ENCODE measurements around the gene PLEKHB2.

DNA sequence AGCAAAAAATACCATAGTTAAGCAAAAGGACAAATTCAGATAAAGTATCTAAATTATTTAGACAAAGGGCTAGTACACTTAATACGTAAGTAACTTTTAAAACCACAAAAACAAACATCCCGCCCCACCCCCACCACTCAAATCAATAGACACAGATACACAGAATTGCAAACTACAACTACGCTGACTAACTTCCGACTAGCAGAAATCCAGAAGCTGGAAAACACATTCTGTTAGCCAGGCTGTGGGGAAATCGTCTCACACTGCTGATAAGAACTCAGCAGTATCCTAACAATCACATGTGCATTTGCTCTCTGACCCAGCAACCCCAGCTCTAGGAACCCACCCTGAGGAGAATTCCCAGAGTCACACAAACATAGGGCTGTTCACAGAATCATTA is 28.4 kb upstream of the PLEKHB2 start:
- no peak for TF ChIP-seq JUND (IDR thresholded peaks at IDR 0.05)
- TF ChIP-seq, protein P1, sequence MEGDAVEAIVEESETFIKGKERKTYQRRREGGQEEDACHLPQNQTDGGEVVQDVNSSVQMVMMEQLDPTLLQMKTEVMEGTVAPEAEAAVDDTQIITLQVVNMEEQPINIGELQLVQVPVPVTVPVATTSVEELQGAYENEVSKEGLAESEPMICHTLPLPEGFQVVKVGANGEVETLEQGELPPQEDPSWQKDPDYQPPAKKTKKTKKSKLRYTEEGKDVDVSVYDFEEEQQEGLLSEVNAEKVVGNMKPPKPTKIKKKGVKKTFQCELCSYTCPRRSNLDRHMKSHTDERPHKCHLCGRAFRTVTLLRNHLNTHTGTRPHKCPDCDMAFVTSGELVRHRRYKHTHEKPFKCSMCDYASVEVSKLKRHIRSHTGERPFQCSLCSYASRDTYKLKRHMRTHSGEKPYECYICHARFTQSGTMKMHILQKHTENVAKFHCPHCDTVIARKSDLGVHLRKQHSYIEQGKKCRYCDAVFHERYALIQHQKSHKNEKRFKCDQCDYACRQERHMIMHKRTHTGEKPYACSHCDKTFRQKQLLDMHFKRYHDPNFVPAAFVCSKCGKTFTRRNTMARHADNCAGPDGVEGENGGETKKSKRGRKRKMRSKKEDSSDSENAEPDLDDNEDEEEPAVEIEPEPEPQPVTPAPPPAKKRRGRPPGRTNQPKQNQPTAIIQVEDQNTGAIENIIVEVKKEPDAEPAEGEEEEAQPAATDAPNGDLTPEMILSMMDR (IDR thresholded peaks at IDR 0.05 in 2 of 3, conservative IDR thresholded peaks at IDR 0.05 in 1 of 3; ENCODE audit: borderline replicate concordance in 1 of 3, insufficient read depth in 1 of 3, low read depth in 2 of 3, low read length in 2 of 3) = no peak
- TF ChIP-seq, protein P2, sequence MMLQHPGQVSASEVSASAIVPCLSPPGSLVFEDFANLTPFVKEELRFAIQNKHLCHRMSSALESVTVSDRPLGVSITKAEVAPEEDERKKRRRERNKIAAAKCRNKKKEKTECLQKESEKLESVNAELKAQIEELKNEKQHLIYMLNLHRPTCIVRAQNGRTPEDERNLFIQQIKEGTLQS (IDR thresholded peaks at IDR 0.05) = no peak
- no peak for TF ChIP-seq EZH2 (IDR thresholded peaks at IDR 0.05)
- TF ChIP-seq YY1 (IDR thresholded peaks at IDR 0.05; ENCODE audit: extremely low read depth, insufficient replicate concordance, low read depth, low read length) = no peak
- TF ChIP-seq POLR2A (IDR thresholded peaks at IDR 0.05; ENCODE audit: borderline replicate concordance, extremely low read depth, insufficient read depth, insufficient read length) = no peak
- TF ChIP-seq POLR2AphosphoS5 (IDR thresholded peaks at IDR 0.05; ENCODE audit: low read depth, low read length) = no peak
- TF ChIP-seq EZH2phosphoT487 (IDR thresholded peaks at IDR 0.05; ENCODE audit: borderline replicate concordance) = no peak
- TF ChIP-seq, protein P3, sequence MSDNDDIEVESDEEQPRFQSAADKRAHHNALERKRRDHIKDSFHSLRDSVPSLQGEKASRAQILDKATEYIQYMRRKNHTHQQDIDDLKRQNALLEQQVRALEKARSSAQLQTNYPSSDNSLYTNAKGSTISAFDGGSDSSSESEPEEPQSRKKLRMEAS (IDR thresholded peaks at IDR 0.05) = no peak
- TF ChIP-seq, protein P4, sequence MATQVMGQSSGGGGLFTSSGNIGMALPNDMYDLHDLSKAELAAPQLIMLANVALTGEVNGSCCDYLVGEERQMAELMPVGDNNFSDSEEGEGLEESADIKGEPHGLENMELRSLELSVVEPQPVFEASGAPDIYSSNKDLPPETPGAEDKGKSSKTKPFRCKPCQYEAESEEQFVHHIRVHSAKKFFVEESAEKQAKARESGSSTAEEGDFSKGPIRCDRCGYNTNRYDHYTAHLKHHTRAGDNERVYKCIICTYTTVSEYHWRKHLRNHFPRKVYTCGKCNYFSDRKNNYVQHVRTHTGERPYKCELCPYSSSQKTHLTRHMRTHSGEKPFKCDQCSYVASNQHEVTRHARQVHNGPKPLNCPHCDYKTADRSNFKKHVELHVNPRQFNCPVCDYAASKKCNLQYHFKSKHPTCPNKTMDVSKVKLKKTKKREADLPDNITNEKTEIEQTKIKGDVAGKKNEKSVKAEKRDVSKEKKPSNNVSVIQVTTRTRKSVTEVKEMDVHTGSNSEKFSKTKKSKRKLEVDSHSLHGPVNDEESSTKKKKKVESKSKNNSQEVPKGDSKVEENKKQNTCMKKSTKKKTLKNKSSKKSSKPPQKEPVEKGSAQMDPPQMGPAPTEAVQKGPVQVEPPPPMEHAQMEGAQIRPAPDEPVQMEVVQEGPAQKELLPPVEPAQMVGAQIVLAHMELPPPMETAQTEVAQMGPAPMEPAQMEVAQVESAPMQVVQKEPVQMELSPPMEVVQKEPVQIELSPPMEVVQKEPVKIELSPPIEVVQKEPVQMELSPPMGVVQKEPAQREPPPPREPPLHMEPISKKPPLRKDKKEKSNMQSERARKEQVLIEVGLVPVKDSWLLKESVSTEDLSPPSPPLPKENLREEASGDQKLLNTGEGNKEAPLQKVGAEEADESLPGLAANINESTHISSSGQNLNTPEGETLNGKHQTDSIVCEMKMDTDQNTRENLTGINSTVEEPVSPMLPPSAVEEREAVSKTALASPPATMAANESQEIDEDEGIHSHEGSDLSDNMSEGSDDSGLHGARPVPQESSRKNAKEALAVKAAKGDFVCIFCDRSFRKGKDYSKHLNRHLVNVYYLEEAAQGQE (IDR thresholded peaks at IDR 0.05; ENCODE audit: low read depth) = no peak
- TF ChIP-seq EGR1 (IDR thresholded peaks at IDR 0.05; ENCODE audit: low read depth) = no peak
- no peak for TF ChIP-seq ELF1 (IDR thresholded peaks at IDR 0.05; ENCODE audit: borderline replicate concordance, low read depth)
